Body of pancreas (tissue), 4 donors: ENCODE measurements around the gene CPNE5. TPM values are rescaled to one million over a fixed set of nuclear protein-coding genes. Genes with fewer than 3 reads are reported as not detected.

Source experiments
- ATAC-seq: fragments of 150-250 bp; one replicate; pipeline ENCODE4 v1.9.1; 2016
- DNase-seq, 4 donors: peaks; one replicate each; pipeline ENCODE4 v3.0.0-alpha.2; 2019
- H3K27ac ChIP-seq, 4 donors: fragments of 200-600 bp; sonication (generic); 1 replicate in 3 of 4; 2 replicates in 1 of 4; pipeline versions ENCODE4 v1.5.1 to v1.6.1; 2016 to 2019; ENCODE audit warnings: mild to moderate bottlenecking in 1 of 4, mixed read lengths in 1 of 4, moderate library complexity in 1 of 4
- H3K27me3 ChIP-seq, 2 donors: fragments of 200-600 bp; sonication (generic); one replicate each; pipeline ENCODE4 v1.6.0; 2016; ENCODE audit warnings: mild to moderate bottlenecking in 1 of 2
- H3K36me3 ChIP-seq, 2 donors: fragments of 200-600 bp; sonication (generic); replicated peaks in 1 of 2; 2 replicates each; pipeline ENCODE4 v1.5.1; 2016; ENCODE audit warnings: low read depth in 2 of 2; ENCODE audit not compliant: insufficient read depth in 1 of 2
- H3K4me1 ChIP-seq: fragments of 200-600 bp; sonication (generic); one replicate; pipeline ENCODE4 v1.6.0; 2016
- H3K4me3 ChIP-seq, 2 donors: fragments of 200-600 bp; sonication (generic); 1 replicate in 1 of 2; 2 replicates in 1 of 2; pipeline ENCODE4 v1.5.1; 2016 to 2019
- H3K9me3 ChIP-seq, 3 donors: fragments of 200-600 bp; sonication (generic); 1 replicate in 2 of 3; 2 replicates in 1 of 3; pipeline ENCODE4 v1.5.1; 2016
- CTCF ChIP-seq, 7 experiments: fragments of 450-650 bp in 4 of 7; fragments of 200-600 bp in 3 of 7; sonication (generic) in 3 of 7; IDR thresholded peaks; one replicate each; pipeline ENCODE4 v1.5.1; 2016 to 2019; ENCODE audit warnings: antibody characterized with exemption in 7 of 7
- POLR2A ChIP-seq, 3 donors: fragments of 450-650 bp; IDR thresholded peaks; one replicate each; pipeline ENCODE4 v1.6.1; 2016; ENCODE audit warnings: antibody characterized with exemption in 3 of 3, mild to moderate bottlenecking in 2 of 3
- WGBS, 2 donors: methylation state at CpG; one replicate each; pipeline ENCODE4 v1.1.5; 2017; 5-methylcytosine and 5-hydroxymethylcytosine counted together
- intact Hi-C: fragments of 100-400 bp; cut with DNase I; formaldehyde crosslinking; loops from one replicate; pipeline ENCODE4 v1.15.1; 2023
- total RNA-seq, 2 donors: library from RNA; depleted of rRNA; stranded (reverse); fragments of >200 nt; gene quantifications; one replicate each; pipeline ENCODE4 v1.1.0, GENCODE V29; 2016

The CPNE5 gene
- total RNA-seq, 2 donors from 2014 or later = 0.78 TPM; not detected in 1

GRCh38 chr6:36740818-36741179 lies 98.4 kb downstream of the CPNE5 start:
- H3K36me3 ChIP-seq = no peaks in the 10 kb centered on the region
- H3K27me3 ChIP-seq = no peaks in the 10 kb centered on the region
- WGBS, 2 donors = 83 to 84% methylated on average over 11 of the region's 11 CpGs
- intact Hi-C loops = no loop called here
- no peak for ATAC-seq
- TF ChIP-seq CTCF (IDR thresholded peaks at IDR 0.05) (no peak), POLR2A (IDR thresholded peaks at IDR 0.05) (no peak)
- no peak for DNase-seq
- H3K9me3 ChIP-seq = no peaks in the 10 kb centered on the region
- no peak overlapping the region for H3K4me3 ChIP-seq
- H3K4me1 ChIP-seq = no peaks in the 10 kb centered on the region
- no peak overlapping the region for H3K27ac ChIP-seq

DNA sequence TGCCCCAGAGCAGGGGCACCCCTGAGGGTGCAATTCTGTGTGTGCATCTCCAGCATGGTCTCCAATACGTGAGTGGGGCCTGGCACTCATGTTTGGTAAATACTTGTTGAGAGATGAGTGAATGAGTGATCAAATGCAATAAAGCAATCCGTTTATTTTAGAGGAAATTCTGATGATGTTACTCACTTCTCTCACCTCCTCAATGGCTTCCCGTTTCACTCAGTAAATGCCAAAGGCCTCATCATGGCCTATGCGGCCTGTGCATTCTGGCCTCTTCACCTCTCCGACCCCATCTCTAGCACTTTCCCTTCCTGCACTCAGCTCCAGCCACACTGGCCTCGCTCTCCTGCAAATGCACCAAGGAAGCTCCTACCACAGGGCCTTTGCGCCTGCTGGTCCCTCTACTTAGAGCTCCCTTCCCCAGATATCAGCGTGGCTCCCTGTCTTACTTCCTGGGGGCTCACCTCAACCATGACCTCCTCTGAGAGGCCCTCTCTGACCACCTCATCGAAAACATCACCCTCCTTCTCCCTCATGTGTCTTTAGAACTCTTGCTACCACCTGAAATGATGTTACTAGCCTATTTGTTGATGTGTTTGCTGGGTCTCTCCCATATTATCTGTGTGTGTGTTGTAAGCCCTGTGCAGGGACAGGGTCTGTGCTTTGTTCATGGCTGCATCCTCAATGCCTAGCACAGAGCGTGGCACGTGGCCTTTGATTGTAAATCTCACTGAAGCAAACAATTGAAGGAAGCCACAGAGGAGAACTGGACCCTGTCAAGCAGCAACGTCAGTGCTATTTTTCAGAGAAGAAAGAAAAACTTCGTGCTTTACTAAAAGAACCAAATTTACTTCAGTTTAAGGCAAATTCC lies 99.1 kb downstream of the CPNE5 start:
- no peaks in the 10 kb centered on the region for H3K27me3 ChIP-seq
- TF ChIP-seq POLR2A (IDR thresholded peaks at IDR 0.05) (no peak), CTCF (IDR thresholded peaks at IDR 0.05) (no peak)
- intact Hi-C loops = no loop called here
- ATAC-seq = no peak
- 70 to 75% methylated on average over 13 of the region's 13 CpGs for WGBS, 2 donors
- H3K36me3 ChIP-seq = no peaks in the 10 kb centered on the region
- DNase-seq = no peak
- H3K4me1 ChIP-seq = peaks cover 4% of the 10 kb centered on the region
- H3K4me3 ChIP-seq = no peak overlapping the region
- no peak overlapping the region for H3K27ac ChIP-seq
- no peaks in the 10 kb centered on the region for H3K9me3 ChIP-seq

GRCh38 chr6:36738108-36738507 lies 101.1 kb downstream of the CPNE5 start:
- ATAC-seq (no peak), DNase-seq (no peak)
- no peak for TF ChIP-seq CTCF (IDR thresholded peaks at IDR 0.05)
- no peak for TF ChIP-seq POLR2A (IDR thresholded peaks at IDR 0.05)
- H3K27me3 ChIP-seq = no peaks in the 10 kb centered on the region
- WGBS, 2 donors = 68 to 80% methylated on average over 1 of the region's 1 CpG
- no peaks in the 10 kb centered on the region for H3K9me3 ChIP-seq
- intact Hi-C loops = no loop called here
- H3K27ac ChIP-seq = no peak overlapping the region
- H3K4me1 ChIP-seq = peaks cover 5% of the 10 kb centered on the region
- no peaks in the 10 kb centered on the region for H3K36me3 ChIP-seq
- H3K4me3 ChIP-seq = no peak overlapping the region

DNA sequence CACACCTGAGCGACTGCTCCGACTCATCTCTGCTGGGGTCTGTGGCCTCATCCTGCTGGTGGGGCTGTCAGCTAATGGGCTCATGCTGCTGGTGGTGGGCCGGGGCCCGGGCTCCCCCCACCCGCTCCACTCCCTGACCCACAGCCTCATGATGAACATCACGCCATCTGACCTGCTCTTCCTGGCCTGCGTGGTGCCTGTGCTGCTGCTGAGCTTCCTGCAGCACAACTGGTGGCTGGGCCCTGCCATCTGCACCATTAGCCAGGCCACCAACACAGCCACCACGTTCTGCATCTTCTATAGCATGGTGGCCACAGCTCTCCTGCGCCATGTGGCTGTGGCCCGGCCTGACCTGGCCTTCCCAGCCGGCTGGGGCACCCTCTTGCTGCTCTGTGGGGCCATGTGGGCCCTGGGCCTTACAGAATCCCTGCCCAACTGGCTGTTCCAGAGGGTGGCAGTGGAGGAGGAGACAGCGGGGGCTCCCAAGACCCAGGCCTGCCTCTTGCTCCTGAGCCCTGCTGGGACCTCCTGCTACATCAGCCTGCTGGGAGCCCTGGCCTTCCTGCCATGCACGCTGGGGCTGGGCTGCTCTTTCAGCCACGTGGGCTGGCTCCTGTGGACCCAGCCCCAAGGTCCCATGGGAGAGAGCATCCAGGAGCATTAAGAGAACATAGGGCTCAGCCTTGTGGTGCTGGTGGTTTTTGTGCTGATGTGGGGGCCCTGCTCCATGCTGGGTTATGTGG lies 102.0 kb downstream of the CPNE5 start:
- intact Hi-C loops = no loop called here
- WGBS, 2 donors = 91 to 93% methylated on average over 3 to 11 of the region's 14 CpGs
- H3K27me3 ChIP-seq = no peaks in the 10 kb centered on the region
- no peak overlapping the region for H3K4me3 ChIP-seq
- peaks cover 5% of the 10 kb centered on the region for H3K4me1 ChIP-seq
- ATAC-seq (no peak), DNase-seq (no peak)
- no peak overlapping the region for H3K27ac ChIP-seq
- no peaks in the 10 kb centered on the region for H3K9me3 ChIP-seq
- no peaks in the 10 kb centered on the region for H3K36me3 ChIP-seq
- no peak for TF ChIP-seq CTCF (IDR thresholded peaks at IDR 0.05)
- no peak for TF ChIP-seq POLR2A (IDR thresholded peaks at IDR 0.05)
